OCI-LY7 (cell line): ENCODE data around the gene TEX2.

ENCODE experiments used
- CTCF ChIP-seq: fragments of 200-600 bp; sonication (generic); conservative IDR thresholded peaks from 2 replicates; pipeline ENCODE4 v1.5.1; 2014; ENCODE audit warnings: mild to moderate bottlenecking, antibody characterized with exemption, low read length, moderate library complexity, mixed read lengths
- EZH2phosphoT487 ChIP-seq: fragments of 200-600 bp; sonication (generic); IDR thresholded peaks from 2 replicates; pipeline ENCODE4 v1.6.1; 2018; ENCODE audit warnings: low read depth, borderline replicate concordance, mild to moderate bottlenecking, mixed run types, antibody characterized with exemption, low read length, moderate library complexity, mixed read lengths

DNA sequence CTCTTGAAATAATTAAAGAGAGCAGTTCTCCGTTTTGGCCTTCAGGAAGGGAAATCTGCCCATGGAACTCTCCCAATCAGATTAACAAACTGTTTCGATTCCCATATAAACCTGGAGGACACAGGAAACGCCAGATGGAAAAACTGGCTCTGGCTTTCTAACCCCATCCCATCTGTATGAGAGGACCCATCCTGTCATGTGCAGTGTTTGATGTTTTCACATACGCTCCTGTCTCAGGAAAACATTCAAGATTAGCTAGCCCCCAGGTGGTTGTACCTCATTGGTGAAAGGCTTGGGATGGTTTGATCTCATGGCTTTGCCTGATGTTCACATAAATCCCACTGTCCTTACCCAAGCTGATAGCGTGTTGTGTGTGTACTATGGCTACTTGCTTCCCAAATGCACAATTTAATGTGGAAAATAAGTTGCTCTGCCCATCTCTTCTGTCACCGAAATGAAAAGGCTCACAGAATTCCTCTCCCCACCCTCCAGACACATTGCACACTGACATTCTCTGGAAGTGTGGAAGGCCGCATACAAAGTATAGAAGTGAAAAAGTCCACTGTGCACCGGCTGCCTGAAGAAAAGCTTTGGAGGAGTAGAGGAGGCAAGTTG lies 114.9 kb downstream of the TEX2 start:
- TF ChIP-seq CTCF (no peak), EZH2phosphoT487 (no peak)
